ENCODE data around the gene NUDT3. TPM values are rescaled to one million over a fixed set of nuclear protein-coding genes. Genes with fewer than 3 reads are reported as not detected.
"Not testable (repeated sequence)": the region's sequence is repeated elsewhere in the genome, so short reads cannot be mapped to it uniquely, and the experiment has no call there.

NUDT3 gene
- total RNA-seq, 1 donor from 2014 or later, result 31.7 TPM

DNA sequence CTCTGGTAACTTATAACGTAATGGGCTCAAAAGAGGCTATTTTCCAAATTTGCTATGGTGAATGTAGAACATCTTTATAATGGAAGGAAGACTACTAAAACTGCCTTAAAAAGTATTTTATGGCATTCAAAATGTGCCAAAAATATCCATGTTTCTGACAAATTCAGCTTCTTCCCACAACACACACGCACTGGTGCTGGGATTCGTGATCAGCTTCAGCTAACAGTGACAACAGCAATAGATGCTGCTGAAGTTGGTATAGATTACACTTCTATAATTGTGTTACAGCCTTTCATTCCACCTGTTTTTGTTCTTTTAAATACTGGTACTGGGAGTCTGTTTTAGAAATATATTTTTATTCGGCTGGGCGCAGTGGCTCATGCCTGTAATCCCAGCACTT lies 19.0 kb downstream of the NUDT3 start:
- no peak overlapping the region for H3K4me3 ChIP-seq (ENCODE audit: low read depth, low read length)
- H3K27me3 ChIP-seq (ENCODE audit: control insufficient read depth, insufficient read depth, low read length), result no peaks in the 10 kb centered on the region
- no peaks in the 10 kb centered on the region for H3K36me3 ChIP-seq (ENCODE audit: control insufficient read depth, insufficient read depth, low read length)
- TF ChIP-seq, protein P1, sequence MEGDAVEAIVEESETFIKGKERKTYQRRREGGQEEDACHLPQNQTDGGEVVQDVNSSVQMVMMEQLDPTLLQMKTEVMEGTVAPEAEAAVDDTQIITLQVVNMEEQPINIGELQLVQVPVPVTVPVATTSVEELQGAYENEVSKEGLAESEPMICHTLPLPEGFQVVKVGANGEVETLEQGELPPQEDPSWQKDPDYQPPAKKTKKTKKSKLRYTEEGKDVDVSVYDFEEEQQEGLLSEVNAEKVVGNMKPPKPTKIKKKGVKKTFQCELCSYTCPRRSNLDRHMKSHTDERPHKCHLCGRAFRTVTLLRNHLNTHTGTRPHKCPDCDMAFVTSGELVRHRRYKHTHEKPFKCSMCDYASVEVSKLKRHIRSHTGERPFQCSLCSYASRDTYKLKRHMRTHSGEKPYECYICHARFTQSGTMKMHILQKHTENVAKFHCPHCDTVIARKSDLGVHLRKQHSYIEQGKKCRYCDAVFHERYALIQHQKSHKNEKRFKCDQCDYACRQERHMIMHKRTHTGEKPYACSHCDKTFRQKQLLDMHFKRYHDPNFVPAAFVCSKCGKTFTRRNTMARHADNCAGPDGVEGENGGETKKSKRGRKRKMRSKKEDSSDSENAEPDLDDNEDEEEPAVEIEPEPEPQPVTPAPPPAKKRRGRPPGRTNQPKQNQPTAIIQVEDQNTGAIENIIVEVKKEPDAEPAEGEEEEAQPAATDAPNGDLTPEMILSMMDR (IDR thresholded peaks at IDR 0.05; ENCODE audit: insufficient read depth, low read length, poor library complexity, severe bottlenecking), result no peak
- DNase-seq (ENCODE audit: low read depth), result no peak

DNA sequence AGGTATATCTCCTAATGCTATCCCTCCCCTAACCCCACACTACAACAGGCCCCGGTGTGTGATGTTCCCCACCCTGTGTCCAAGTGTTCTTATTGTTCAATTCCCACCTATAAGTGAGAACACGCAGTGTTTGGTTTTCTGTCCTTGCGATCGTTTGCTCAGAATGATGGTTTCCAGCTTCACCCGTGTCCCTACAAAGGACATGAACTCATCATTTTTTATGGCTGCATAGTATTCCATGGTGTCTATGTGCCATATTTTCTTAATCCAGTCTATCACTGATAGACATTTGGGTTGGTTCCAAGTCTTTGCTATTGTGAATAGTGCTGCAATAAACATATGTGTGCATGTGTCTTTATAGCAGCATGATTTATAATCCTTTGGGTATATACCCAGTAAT lies 20.6 kb downstream of the NUDT3 start:
- H3K27me3 ChIP-seq (ENCODE audit: control insufficient read depth, insufficient read depth, low read length); H3K4me3 ChIP-seq (ENCODE audit: low read depth, low read length); DNase-seq (ENCODE audit: low read depth); H3K36me3 ChIP-seq (ENCODE audit: control insufficient read depth, insufficient read depth, low read length): not testable (repeated sequence)

DNA sequence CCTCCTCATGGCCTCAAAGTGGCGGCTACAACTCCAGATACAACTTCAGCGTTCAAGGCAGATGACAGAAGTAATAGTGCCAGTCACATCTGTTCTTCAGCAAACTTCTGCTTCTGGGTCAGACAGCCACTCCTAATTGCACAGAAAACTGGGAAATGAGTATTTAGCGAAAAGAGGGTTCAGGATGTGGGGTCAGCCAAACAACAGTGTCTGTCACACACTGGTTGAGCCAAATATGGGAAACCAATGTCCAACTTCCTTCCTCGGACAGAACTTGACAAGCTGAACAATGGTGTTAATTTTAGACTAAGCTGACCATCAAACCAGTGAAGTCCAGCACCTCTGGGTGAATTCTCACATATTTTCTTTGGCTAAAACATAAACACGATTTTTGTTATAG lies 22.1 kb downstream of the NUDT3 start:
- TF ChIP-seq, protein P1 (IDR thresholded peaks at IDR 0.05; ENCODE audit: insufficient read depth, low read length, poor library complexity, severe bottlenecking), result no peak
- H3K4me3 ChIP-seq (ENCODE audit: low read depth, low read length), result no peak overlapping the region
- H3K36me3 ChIP-seq (ENCODE audit: control insufficient read depth, insufficient read depth, low read length), result no peaks in the 10 kb centered on the region
- H3K27me3 ChIP-seq (ENCODE audit: control insufficient read depth, insufficient read depth, low read length), result no peaks in the 10 kb centered on the region
- no peak for DNase-seq (ENCODE audit: low read depth)

DNA sequence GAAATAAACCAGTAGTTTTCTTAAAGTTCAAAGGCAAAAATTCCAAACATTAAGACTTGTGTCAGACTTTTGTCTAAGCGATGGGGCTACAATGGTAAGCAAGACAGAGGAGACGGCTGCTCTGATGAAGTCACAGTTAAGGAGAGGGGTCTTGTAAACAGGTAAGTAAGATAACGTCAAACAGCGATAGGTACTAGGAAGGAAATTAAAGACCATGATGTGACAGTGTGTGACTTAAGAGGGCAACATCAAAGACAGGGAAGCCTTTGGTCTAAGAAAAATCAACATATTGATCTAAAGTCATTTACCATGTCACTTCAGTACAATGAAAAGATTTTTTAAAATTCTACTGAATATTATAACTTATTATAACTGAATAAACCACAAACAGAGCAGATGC lies 23.1 kb downstream of the NUDT3 start:
- no peaks in the 10 kb centered on the region for H3K27me3 ChIP-seq (ENCODE audit: control insufficient read depth, insufficient read depth, low read length)
- TF ChIP-seq, protein P1 (IDR thresholded peaks at IDR 0.05; ENCODE audit: insufficient read depth, low read length, poor library complexity, severe bottlenecking), result no peak
- H3K36me3 ChIP-seq (ENCODE audit: control insufficient read depth, insufficient read depth, low read length), result no peaks in the 10 kb centered on the region
- no peak overlapping the region for H3K4me3 ChIP-seq (ENCODE audit: low read depth, low read length)
- no peak for DNase-seq (ENCODE audit: low read depth)

DNA sequence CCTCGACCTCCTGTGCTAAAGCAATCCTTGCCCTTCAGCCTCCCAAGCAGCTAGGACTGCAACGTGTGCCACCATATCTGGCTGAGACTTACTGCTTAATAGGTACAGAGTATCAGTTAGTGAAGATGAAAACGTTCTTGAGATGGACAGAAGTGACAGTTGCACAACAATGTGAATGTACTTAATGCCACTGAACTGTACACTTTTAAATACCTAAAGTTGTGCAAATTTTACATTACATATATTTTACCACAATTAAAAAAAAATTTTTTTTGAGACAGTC lies 25.9 kb downstream of the NUDT3 start:
- no peak for DNase-seq (ENCODE audit: low read depth)
- Histone ChIP-seq H3K27me3 (ENCODE audit: control insufficient read depth, insufficient read depth, low read length) (no peaks in the 10 kb centered on the region), H3K4me3 (ENCODE audit: low read depth, low read length) (no peak overlapping the region), H3K36me3 (ENCODE audit: control insufficient read depth, insufficient read depth, low read length) (no peaks in the 10 kb centered on the region)
- TF ChIP-seq, protein P1 (IDR thresholded peaks at IDR 0.05; ENCODE audit: insufficient read depth, low read length, poor library complexity, severe bottlenecking), result no peak

DNA sequence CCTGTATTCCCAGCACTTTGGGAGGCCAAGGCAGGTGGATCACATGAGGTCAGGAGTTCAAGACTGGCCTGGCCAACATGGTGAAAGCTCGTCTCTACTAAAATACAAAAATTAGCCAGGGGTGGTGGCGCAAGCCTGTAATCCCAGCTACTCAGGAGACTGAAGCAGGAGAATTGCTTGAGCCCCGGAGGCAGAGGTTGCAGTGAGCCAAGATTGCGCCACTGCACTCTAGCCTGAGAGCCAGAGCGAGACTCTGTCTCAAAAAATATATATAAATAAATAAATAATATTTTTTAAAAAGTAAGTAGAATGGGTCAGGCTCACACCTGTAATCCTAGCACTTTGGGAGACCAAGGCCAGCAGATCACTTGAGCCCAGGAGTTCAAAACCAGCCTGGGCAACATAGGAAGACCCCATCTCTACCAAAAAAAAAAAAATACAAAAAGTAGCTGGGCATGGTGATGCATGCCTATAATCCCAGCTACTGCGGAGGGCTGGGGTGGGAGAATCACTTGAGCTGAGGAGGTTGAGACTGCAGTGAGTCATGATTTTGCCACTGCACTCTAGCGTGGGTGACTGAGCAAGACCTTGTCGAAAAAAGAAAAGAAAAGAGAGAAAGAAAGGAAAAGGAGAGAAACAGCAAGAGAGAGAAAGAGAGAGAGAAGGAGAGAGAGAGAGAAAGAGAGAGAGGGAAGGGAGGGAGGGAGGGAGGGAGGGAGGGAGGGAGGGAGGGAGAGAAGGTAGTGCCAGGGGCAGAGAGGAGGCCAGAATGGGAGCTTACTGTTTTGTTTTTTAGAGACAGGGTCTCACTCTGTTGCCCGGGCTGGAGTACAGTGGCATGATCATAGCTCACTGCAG lies 26.5 kb downstream of the NUDT3 start:
- not testable (repeated sequence) for H3K36me3 ChIP-seq (ENCODE audit: control insufficient read depth, insufficient read depth, low read length); H3K4me3 ChIP-seq (ENCODE audit: low read depth, low read length); H3K27me3 ChIP-seq (ENCODE audit: control insufficient read depth, insufficient read depth, low read length)
- peak; percentile 70 for DNase-seq (ENCODE audit: low read depth)

DNA sequence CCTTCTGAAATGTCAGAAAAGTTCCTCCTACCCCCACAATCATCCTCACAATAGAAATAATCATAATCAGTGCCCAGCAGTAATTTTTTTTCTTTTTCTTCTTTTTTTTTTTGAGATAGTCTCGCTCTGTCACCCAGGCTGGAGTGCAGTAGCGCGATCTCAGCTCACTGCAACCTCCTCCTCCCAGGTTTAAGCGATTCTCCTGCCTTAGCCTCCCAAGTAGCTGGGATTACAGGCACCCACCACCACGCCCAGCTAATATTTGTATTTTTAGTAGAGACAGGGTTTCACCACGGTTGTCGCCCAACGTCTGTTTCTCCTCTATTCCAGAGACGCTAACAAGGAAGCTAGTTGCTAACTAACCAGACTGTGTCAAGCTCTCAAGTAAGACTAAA lies 28.8 kb downstream of the NUDT3 start:
- H3K36me3 ChIP-seq (ENCODE audit: control insufficient read depth, insufficient read depth, low read length); DNase-seq (ENCODE audit: low read depth); H3K4me3 ChIP-seq (ENCODE audit: low read depth, low read length); H3K27me3 ChIP-seq (ENCODE audit: control insufficient read depth, insufficient read depth, low read length): not testable (repeated sequence)
